Urothelium cell line (cell line): ENCODE data around the gene KAT7.

Experiments used
- DNase-seq: peaks from one replicate; pipeline ENCODE4 v3.0.0; 2011; ENCODE audit warnings: low spot score, mixed read lengths
- FAIRE-seq: peaks from 2 replicates; lab custom pipeline; 2011; peaks lifted over from hg19 to GRCh38; lab: Jason Lieb, UNC

KAT7 gene

GRCh38 chr17:49839455-49839854 is 51.0 kb downstream of the KAT7 start:
- FAIRE-seq (no peak), DNase-seq (no peak)

GRCh38 chr17:49841548-49841947 is 53.1 kb downstream of the KAT7 start:
- DNase-seq (no peak), FAIRE-seq (no peak)

DNA sequence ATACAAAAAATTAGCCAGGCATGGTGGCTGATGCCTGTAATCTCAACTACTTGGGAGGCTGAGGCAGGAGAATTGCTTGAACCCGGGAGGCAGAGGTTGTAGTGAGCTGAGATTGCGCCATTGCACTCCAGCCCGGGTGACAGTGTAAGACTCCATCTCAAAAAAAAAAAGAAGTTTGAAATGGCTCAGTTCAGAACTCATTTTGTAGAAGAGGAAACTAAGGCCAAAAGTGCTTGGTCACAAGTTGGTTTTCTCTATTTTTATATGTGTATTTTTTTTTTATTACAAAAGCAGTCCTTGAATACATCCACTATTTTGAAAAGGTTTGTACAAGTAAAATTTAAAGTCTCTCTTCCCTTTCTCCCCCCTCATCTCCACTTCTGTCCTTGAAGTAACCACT is 53.9 kb downstream of the KAT7 start:
- FAIRE-seq (no peak), DNase-seq (no peak)

GRCh38 chr17:49842846-49843245 is 54.4 kb downstream of the KAT7 start:
- no peak for FAIRE-seq

GRCh38 chr17:49843774-49844350 is 55.4 kb downstream of the KAT7 start:
- DNase-seq (peak; percentile 47), FAIRE-seq (no peak)

More at GRCh38 chr17:49842846-49843245, 54.4 kb downstream of the KAT7 start:
- DNase-seq, result no peak

DNA sequence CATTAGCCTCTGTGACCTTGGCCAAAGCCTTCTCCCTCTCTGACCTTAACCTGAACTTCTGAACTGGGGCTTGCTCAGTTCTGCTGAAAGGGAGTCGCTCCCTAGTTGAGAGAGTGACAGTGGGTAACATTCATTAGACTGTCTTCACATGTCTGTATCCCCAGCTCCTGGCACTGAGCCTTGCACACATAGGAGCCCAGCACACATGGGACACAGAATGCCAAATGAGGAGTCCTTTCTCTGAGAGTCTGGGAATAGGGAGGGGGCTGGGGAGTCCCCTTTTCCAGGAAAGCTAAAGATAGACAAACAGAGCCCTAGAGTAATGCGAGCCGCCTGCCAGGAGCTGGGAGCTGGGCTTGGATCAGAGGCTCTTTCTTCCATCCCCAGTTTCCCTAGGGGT is 56.8 kb downstream of the KAT7 start:
- FAIRE-seq (no peak), DNase-seq (no peak)

GRCh38 chr17:49846938-49847712 is 58.6 kb downstream of the KAT7 start:
- no peak for DNase-seq
- FAIRE-seq, result no peak

- no peak for FAIRE-seq
Measured at GRCh38 chr17:49848019-49848473, 59.6 kb downstream of the KAT7 start, which contains the start of gene TAC4. TAC4 (minus strand) TSS chr17:49848069; CDS start chr17:49848017, 52 bp downstream.

DNA sequence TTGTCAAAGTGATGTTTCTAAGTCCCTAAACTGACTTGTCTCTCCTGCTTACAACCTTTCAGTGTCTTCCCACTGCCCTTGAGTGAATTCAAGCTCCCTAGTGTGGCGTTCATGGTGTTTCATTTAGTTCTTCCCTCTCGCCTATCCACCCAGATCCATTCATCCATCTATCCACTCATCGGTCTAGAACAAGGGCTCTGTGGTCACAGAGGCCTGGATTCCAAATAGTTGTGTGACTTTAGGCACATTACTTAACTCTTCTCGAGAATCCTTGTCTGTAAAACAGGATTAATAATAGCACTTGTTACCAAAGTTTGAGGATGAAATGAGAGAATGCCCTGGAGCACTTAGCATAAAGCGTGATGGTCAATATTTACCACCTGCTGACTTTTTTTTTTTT is 60.3 kb downstream of the KAT7 start:
- DNase-seq (no peak), FAIRE-seq (no peak)

More at GRCh38 chr17:49848019-49848473, 59.6 kb downstream of the KAT7 start, which contains the start of gene TAC4:
- no peak for DNase-seq

DNA sequence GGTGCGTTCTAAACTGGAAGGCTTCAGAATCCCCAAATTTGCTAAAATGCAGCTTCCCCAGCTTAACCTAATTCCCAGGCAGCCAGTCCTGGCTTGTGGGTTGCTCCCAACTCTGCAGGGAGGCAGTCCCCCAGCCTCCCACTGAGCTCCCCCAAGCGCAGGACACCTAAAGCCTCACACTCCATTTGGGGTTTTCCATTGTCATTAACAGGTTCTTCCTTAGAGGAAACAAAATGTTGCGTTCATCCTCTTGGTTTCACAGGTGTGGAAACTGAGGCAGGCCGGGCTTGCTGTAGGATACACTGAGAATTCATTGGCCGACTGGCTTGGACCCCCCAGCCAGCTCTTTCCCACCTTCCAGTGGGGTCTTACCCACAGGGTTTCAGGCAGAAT is 61.7 kb downstream of the KAT7 start:
- FAIRE-seq, result no peak
- no peak for DNase-seq

GRCh38 chr17:49850772-49851386 is 62.4 kb downstream of the KAT7 start:
- peak; percentile 54 for DNase-seq

GRCh38 chr17:49851387-49852291 is 63.2 kb downstream of the KAT7 start:
- DNase-seq (peak; percentile 77), FAIRE-seq (peak; percentile 20)

More at GRCh38 chr17:49850772-49851386, 62.4 kb downstream of the KAT7 start:
- FAIRE-seq, result no peak

DNA sequence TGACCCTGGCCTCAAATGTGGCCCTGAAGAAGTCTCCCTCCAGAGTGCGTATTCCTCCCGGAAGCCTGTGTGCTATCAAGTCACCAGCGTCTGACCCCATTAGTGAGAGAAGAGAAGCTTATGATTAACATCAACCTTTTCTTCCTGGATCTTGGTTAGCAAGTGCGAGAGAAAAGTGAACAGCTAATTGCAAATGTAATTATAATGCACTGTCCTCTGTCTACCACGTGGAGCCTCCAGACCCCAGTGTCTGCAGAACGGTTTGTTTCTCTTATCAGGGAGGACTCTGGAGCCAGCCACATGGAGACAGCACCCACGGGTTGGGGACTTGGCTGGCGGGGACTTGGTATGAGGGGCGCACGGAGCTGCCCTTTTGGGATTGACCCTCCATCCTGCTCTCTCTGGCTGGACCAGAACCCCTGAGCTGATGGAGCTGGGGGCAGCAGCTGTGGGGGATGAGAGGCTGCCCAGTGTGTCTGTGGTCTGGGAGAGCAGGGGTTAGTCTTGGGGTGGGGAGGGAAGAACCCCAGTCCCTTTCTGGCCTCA is 65.1 kb downstream of the KAT7 start:
- DNase-seq, result no peak
- FAIRE-seq, result no peak

DNA sequence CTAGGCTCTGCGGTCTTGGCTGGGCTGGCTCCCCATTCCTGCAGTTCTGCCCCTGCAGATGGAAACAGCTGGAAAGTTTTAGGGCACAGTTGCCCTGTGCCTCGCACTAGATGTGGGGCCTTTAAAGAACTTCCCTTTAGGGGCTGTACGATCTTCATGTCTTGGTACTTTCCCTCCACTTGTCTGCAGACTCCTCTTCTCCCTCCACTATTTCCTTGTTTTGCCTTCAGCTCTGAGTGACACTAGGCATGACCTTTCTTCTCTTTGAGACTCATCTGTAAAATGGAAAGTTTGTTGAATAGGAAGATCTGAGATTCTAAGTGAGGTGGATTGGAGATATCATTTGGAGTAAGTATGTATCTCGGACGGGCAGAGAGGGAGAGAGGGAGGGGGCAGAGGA is 65.6 kb downstream of the KAT7 start:
- DNase-seq (no peak), FAIRE-seq (no peak)

GRCh38 chr17:49858796-49859195 is 70.3 kb downstream of the KAT7 start:
- FAIRE-seq, result no peak
- no peak for DNase-seq

GRCh38 chr17:49859991-49860953 is 71.8 kb downstream of the KAT7 start:
- no peak for FAIRE-seq

GRCh38 chr17:49861150-49861884 is 72.8 kb downstream of the KAT7 start:
- DNase-seq, result peak; percentile 73
- peak; percentile 27 for FAIRE-seq

More at GRCh38 chr17:49859991-49860953, 71.8 kb downstream of the KAT7 start:
- DNase-seq, result no peak

- DNase-seq, result no peak
- no peak for FAIRE-seq
Measured at GRCh38 chr17:49862781-49863331, 74.4 kb downstream of the KAT7 start.
